Activated naive CD8-positive, alpha-beta T cell treated with anti-CD3 and anti-CD28 coated beads for 36 hours (primary cell): ENCODE measurements around the gene CFHR3. TPM values are rescaled to one million over a fixed set of nuclear protein-coding genes. Genes with fewer than 3 reads are reported as not detected.
"Not testable (repeated sequence)": the region's sequence is repeated elsewhere in the genome, so short reads cannot be mapped to it uniquely, and the experiment has no call there.

Experiments used
- DNase-seq: peaks from one replicate; pipeline ENCODE4 v3.0.0; 2021
- H3K27ac Mint-ChIP-seq: one replicate; pipeline ENCODE4 v1.8.0; 2022; ENCODE audit warnings: mild to moderate bottlenecking, moderate library complexity, mixed read lengths
- H3K27me3 Mint-ChIP-seq: one replicate; pipeline ENCODE4 v1.8.0; 2022; ENCODE audit warnings: mild to moderate bottlenecking, mixed read lengths
- H3K36me3 Mint-ChIP-seq: one replicate; pipeline ENCODE4 v1.8.0; 2021; ENCODE audit warnings: mild to moderate bottlenecking, mixed read lengths
- H3K4me1 Mint-ChIP-seq: one replicate; pipeline ENCODE4 v1.8.0; 2021; ENCODE audit warnings: mixed read lengths
- H3K4me3 Mint-ChIP-seq: one replicate; pipeline ENCODE4 v1.8.0; 2022; ENCODE audit warnings: mild to moderate bottlenecking, moderate library complexity, mixed read lengths
- H3K9me3 Mint-ChIP-seq: one replicate; pipeline ENCODE4 v1.8.0; 2022; ENCODE audit warnings: mixed read lengths
- total RNA-seq, 2 experiments: library from RNA; stranded (reverse); gene quantifications; one replicate each; pipeline ENCODE4 v1.2.3, GENCODE V29; 2021

The CFHR3 gene
- total RNA-seq, 2 experiments from 2014 or later = not detected

GRCh38 chr1:196801920-196802319, 27.3 kb downstream of the CFHR3 start:
- not testable (repeated sequence) for H3K36me3 Mint-ChIP-seq, H3K9me3 Mint-ChIP-seq

GRCh38 chr1:196808529-196809235, 34.0 kb downstream of the CFHR3 start:
- H3K36me3 Mint-ChIP-seq = no peaks in the 10 kb centered on the region
- no peak for DNase-seq
- H3K4me3 Mint-ChIP-seq = no peak overlapping the region
- no peaks in the 10 kb centered on the region for H3K27me3 Mint-ChIP-seq
- H3K9me3 Mint-ChIP-seq = no peaks in the 10 kb centered on the region
- H3K27ac Mint-ChIP-seq = no peak overlapping the region
- H3K4me1 Mint-ChIP-seq = no peaks in the 10 kb centered on the region

More at GRCh38 chr1:196801920-196802319, 27.3 kb downstream of the CFHR3 start:
- not testable (repeated sequence) for H3K4me1 Mint-ChIP-seq, DNase-seq, H3K27me3 Mint-ChIP-seq, H3K27ac Mint-ChIP-seq, H3K4me3 Mint-ChIP-seq

GRCh38 chr1:196817442-196817841, 42.8 kb downstream of the CFHR3 start:
- not testable (repeated sequence) for H3K27me3 Mint-ChIP-seq, H3K9me3 Mint-ChIP-seq, H3K36me3 Mint-ChIP-seq, H3K4me3 Mint-ChIP-seq, DNase-seq, H3K27ac Mint-ChIP-seq, H3K4me1 Mint-ChIP-seq

- H3K27ac Mint-ChIP-seq, H3K27me3 Mint-ChIP-seq, H3K4me1 Mint-ChIP-seq, DNase-seq, H3K9me3 Mint-ChIP-seq, H3K36me3 Mint-ChIP-seq, H3K4me3 Mint-ChIP-seq: not testable (repeated sequence)
These were observed 44.9 kb downstream of the CFHR3 start, which contains the start of gene CFHR1 for GRCh38 chr1:196819531-196819930. Gene CFHR1, plus strand, starts transcription at chr1:196819731. Its CDS starts 114 bp downstream, at chr1:196819845.

GRCh38 chr1:196827860-196828259, 53.2 kb downstream of the CFHR3 start:
- not testable (repeated sequence) for H3K27ac Mint-ChIP-seq, H3K9me3 Mint-ChIP-seq, H3K27me3 Mint-ChIP-seq, H3K4me1 Mint-ChIP-seq, H3K36me3 Mint-ChIP-seq, H3K4me3 Mint-ChIP-seq, DNase-seq

Other genes with a start within 250 kb of the CFHR3 start
- not detected for gene KCNT2, start 166.4 kb upstream of the CFHR3 start, total RNA-seq
- under 1 TPM in 1 of 2 experiments, not detected in 1; 0.24 TPM for gene CFH, start 122.8 kb upstream of the CFHR3 start, total RNA-seq
- not detected for gene CFHR1, start 44.9 kb downstream of the CFHR3 start, total RNA-seq
- gene CFHR4, start 113.2 kb downstream of the CFHR3 start, total RNA-seq = not detected
- not detected for gene CFHR2, start 168.9 kb downstream of the CFHR3 start, total RNA-seq
- not detected for gene CFHR5, start 202.7 kb downstream of the CFHR3 start, total RNA-seq